ENCODE data around the gene KRTAP12-2. TPM values are rescaled to one million over a fixed set of nuclear protein-coding genes. Genes with fewer than 3 reads are reported as not detected.
"Not testable (repeated sequence)": the region's sequence is repeated elsewhere in the genome, so short reads cannot be mapped to it uniquely, and the experiment has no call there.

KRTAP12-2 gene
- total RNA-seq, 1 experiment from 2014 or later = not detected

GRCh38 chr21:44684077-44684476 lies 17.4 kb upstream of the KRTAP12-2 start:
- no peak for DNase-seq (ENCODE audit: low spot score)

- DNase-seq (ENCODE audit: low spot score) = no peak
Observed at GRCh38 chr21:44682580-44683151, 15.9 kb upstream of the KRTAP12-2 start.

DNA sequence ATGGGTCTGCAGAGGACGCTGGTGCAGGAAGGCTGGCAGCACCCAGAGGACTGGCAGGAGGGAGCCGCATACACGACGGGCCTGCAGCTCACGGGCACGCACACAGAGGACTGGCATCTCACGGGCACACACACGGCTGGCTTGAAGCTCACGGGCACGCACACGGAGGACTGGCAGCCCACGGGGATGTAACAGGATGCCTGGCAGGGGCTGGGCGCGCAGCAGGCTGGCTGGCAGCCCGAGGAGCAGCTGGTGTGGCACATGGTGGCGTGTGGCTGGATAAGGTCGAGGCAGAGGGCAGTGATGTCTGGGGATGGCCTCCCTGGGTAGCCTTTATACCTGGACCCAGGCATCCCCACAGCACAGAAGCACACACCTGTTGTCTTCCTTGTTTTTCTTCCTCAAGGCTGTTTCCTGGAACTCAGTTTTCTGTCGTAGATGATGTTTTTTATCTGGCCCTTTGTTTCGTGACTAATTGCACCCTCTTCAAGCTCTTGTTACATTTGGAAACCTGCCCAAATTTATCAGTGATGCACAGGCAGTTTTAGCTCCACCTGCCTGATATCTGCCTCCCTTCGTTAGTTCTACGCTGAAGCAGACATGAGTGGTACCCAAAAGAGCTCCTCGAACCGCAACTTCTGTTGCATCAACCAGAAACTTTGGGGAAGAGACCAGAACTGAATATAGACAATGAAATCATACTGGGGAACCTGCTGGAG lies 15.3 kb upstream of the KRTAP12-2 start, which contains the start of gene KRTAP12-1:
Gene KRTAP12-1, minus strand, starts transcription at position 303 of the 719 bp plus-strand sequence. Its CDS starts 40 bp downstream, at position 263.
- no peak for DNase-seq (ENCODE audit: low spot score)

- DNase-seq (ENCODE audit: low spot score) = no peak
Observed at GRCh38 chr21:44681152-44681551, 14.4 kb upstream of the KRTAP12-2 start.

- no peak for DNase-seq (ENCODE audit: low spot score)
Observed at GRCh38 chr21:44677881-44678280, 11.2 kb upstream of the KRTAP12-2 start.

- no peak for DNase-seq (ENCODE audit: low spot score)
Observed at GRCh38 chr21:44671911-44672310, 5.2 kb upstream of the KRTAP12-2 start.

DNA sequence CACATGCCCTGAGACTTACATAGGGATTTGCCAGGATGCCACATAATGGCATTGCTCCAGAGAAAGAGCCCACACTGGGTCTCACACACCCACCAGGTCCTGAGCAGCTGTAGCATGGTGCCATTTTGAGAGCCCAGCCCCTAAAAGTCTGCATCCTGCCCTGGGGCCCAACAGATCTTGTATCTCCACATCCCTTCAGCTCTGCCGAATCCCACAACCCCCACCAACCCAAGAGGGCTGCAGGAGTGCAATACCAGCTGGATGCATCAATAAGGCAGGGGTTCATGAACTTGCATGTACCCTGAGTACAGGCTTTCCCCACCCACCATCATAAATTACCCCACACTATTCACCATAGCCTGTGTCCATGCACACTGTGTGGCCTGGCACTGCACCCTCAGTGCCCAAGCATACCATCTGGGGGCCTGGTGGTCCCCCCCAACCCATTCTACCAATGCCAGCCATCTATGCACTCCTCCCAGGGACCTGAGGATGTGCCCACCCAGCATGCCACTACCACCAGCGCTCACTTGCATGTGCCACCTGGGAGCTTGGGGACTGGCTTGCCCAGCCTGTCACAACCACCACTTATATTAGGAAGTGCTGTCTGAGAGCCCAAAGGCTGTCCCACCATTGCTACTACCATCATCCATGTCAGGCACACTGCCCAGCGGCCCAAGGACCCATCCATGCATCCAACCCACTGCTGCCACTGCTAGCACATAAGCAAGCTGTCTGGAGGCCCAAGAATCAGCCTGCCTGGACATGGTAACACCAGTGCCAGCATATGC lies 4.1 kb upstream of the KRTAP12-2 start:
- DNase-seq (ENCODE audit: low spot score) = no peak

DNA sequence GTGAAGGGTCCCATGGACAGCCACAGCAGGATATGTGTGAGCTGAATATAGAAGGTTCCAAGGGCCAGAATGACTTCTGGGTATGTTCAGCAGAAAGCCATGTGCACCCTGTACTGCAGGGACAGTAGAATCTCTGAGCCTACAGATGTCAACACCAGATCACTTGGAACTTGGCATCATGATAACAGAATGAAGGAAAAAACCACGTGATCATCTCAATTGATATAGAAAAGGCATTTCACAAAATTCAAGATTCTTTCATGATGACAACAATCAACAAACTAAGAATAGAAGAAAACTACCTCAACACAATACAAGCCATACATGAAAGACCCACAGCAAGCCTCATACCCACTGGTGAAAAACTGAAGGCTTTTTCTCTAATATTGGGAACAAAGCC lies 885 bp upstream of the KRTAP12-2 start:
- no peak for DNase-seq (ENCODE audit: low spot score)

- no peak for DNase-seq (ENCODE audit: low spot score)
Observed at GRCh38 chr21:44664691-44665090, 2.0 kb downstream of the KRTAP12-2 start.

DNA sequence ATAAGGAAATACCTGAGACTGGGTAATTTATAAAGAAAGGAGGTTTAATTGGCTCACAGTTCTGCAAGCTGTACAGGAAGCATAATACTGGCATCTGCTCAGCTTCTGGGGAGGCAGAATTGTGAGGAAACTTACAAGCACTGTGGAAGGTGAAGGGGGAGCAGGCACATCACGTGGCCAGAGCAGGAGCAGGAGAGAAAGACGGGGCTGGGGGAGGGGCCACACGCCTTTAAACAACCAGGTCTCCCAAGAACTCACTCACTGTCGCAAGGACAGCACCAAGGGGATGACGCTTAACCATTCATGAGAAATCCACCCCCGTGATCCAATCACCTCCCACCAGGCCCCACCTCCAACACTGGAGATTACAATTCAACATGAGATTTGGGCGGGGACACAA lies 5.2 kb downstream of the KRTAP12-2 start:
- not testable (repeated sequence) for DNase-seq (ENCODE audit: low spot score)

DNA sequence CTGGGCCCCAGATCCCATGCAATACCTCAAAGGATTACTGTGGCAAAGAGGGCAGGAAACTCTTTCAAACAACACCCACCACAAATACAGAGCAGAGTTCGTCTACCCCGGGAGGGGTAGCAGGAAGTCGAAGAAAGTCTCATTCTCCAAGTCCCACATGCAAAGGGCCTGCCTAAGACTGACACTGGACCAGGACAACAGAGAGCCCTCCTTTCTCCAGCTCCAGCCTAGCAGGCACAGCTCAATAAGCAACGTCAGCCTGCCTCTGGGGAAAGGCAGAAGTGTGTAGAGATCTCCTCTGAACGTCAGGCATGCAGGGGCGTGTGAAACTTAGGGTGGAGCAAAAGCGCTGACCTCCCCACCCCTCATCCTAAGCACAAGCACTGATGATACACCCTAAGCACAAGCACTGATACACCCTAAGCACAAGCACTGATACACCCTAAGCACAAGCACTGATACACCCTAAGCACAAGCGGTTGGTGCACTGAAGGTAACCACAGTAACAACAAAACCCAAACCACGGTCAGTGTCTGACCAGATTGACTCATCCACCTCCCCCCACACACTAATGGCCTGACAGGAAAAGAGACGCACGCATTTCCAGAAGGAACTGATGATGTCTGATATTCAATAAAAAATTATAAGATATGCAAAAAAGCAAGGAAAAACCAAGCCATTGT lies 7.7 kb downstream of the KRTAP12-2 start:
- DNase-seq (ENCODE audit: low spot score) = no peak

- no peak for DNase-seq (ENCODE audit: low spot score)
Observed at GRCh38 chr21:44658541-44658910, 8.2 kb downstream of the KRTAP12-2 start.

- no peak for DNase-seq (ENCODE audit: low spot score)
Observed at GRCh38 chr21:44657635-44658540, 8.8 kb downstream of the KRTAP12-2 start, which contains the start of gene KRTAP12-3. KRTAP12-3 (plus strand) TSS chr21:44657932; CDS start chr21:44657980, 48 bp downstream.

DNA sequence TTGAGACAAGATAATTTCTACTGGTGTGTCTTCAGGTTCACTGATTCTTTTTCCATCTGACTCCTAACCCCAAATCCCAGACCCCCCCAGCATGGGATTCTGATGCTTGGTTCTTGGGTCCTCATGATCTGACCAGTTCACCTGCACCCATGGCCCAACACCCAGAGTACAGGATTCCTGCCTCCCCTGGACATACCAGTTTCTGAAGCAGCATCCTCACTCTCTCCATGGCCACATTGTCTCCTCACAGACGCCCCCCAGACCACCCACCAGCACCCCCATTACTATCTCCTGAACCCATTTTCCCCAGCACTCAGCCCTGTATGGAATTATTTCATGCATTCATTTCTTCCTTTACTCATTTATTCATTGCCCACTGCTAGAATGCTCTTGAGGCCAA lies 9.9 kb downstream of the KRTAP12-2 start:
- no peak for DNase-seq (ENCODE audit: low spot score)

GRCh38 chr21:44654576-44655175 lies 12.1 kb downstream of the KRTAP12-2 start, which contains the start of gene KRTAP12-4:
KRTAP12-4 (minus strand) TSS chr21:44654659; CDS start chr21:44654614, 45 bp downstream.
- no peak for DNase-seq (ENCODE audit: low spot score)

DNA sequence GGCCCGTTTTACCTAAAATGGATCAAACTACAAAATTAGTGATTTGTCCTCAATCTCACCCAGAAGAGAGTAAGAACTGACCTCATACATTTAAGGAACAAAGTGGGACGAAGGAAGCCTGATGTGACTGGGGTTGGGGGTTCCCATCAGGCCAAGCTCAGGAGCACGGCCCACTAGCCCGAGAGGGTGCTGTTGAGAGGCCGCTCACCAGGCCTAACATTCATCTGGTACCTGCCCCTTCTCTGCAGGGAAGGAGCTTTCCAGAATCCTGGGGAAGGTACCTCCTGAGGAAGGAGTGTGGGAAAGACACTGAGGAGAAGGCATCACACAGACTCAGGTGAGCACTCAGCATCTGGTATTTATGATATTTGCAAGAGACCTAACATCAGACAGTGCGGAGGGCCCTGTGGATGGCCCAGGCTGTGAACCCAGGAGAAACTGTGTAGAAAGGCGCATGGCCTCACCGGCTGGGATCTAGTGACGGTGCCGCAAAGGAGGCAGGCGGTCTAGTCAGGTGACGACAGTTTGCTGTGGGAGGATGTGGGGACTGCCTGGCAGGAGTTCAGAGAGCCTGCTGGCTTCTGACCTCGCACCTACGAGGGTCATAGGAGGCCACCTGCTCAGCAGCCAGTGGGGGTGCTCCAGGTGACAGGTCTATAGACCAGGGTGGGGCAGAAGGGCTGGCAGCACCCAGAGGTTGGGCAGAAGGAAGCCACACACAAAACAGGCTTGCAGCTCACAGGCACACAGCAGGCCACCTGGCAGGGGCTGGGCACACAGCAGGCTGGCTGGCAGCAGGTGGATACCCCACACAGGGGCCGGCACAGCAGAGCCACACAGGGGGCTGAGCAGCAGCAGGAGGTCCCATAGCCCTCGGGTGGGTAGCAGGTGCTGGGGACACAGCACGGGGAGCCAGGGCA lies 12.8 kb downstream of the KRTAP12-2 start:
- DNase-seq (ENCODE audit: low spot score) = no peak

DNA sequence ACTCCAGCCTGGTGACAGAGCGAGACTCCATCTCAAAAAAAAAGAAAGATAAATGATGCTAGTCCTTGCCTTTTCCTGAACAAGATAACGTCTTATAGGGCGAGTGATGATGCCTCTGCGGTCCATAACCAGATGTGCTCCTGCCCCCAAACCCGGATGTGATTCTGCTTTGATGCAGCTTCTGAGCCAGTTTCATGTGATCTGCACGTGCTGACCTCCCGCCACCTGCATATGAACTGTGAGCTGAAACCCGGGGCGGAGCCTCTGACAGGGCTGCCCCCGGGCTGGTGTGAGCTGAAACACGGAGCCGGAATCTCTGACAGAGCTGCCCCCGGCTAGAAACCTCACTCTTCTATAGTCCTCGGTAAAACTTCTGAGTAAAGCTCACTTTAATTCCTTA lies 13.6 kb downstream of the KRTAP12-2 start:
- no peak for DNase-seq (ENCODE audit: low spot score)

DNA sequence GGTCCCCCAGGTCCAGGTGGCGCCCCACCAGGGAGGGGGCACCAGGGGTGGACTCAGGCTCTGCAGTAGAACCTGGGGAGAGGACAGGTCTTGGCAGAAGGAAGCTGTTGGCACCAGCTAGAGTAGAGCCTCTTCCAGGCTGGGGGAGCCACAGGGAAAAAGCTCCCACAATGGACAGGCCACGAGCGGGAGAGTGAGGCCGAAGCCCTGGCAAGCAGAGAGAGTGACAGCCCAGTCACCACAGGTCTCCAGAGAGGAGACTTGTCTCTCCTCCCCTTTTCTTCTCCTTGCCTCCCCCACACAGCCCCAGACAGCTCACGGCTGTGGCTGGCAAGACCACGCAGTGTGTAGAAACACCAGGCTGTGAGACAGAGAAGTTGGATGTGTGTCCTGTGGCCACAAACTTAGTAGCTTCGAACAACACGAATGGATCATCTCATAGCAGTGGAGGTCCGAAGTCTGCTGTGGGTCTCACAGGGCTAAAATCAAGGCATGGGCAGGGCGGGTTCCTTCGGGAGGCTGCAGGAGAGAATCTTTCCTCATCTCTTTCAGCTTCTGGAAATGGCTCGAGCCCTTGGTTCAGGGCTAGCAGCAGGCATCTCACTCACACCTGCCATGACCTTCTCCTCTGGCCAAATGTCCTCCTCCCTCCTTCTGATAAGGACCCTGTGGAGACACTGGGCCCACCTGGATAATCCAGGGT lies 15.6 kb downstream of the KRTAP12-2 start:
- no peak for DNase-seq (ENCODE audit: low spot score)

Data from A172 (cell line).